Keratinocyte (primary cell): ENCODE data around the gene ABCB9. TPM values are rescaled to one million over a fixed set of nuclear protein-coding genes. Genes with fewer than 3 reads are reported as not detected.

ENCODE experiments used
- DNase-seq: peaks from one replicate; pipeline ENCODE4 v3.0.0-alpha.2; 2011; ENCODE audit warnings: low read depth, missing footprints, low spot score
- FAIRE-seq: peaks from 2 replicates; lab custom pipeline; 2011; peaks lifted over from hg19 to GRCh38; lab: Jason Lieb, UNC
- H2AFZ ChIP-seq: 2 replicates; pipeline ENCODE4 v1.6.0; 2012; ENCODE audit warnings: low read length, control low read depth, inconsistent platforms; ENCODE audit not compliant: control insufficient read depth
- H3K27ac ChIP-seq: 2 replicates; pipeline ENCODE4 v1.5.1; 2011; ENCODE audit warnings: low read length; ENCODE audit not compliant: control insufficient read depth, insufficient read depth
- H3K27me3 ChIP-seq: 3 replicates; pipeline ENCODE4 v1.6.0; 2011; ENCODE audit warnings: low read length; ENCODE audit not compliant: control insufficient read depth, insufficient read depth; ENCODE audit errors: extremely low read depth
- H3K36me3 ChIP-seq, 2 experiments: 2 replicates in 1 of 2; 3 replicates in 1 of 2; pipeline ENCODE4 v1.5.1; 2011; ENCODE audit warnings: low read length in 2 of 2, mild to moderate bottlenecking in 1 of 2; ENCODE audit not compliant: control insufficient read depth in 2 of 2, insufficient read depth in 2 of 2; ENCODE audit errors: extremely low read depth in 1 of 2
- H3K4me1 ChIP-seq: 3 replicates; pipeline ENCODE4 v1.5.1; 2011; ENCODE audit warnings: low read length; ENCODE audit not compliant: control insufficient read depth, insufficient read depth; ENCODE audit errors: extremely low read depth
- H3K4me2 ChIP-seq: 3 replicates; pipeline ENCODE4 v1.6.0; 2011; ENCODE audit warnings: low read depth, low read length; ENCODE audit not compliant: control insufficient read depth, insufficient read depth; ENCODE audit errors: extremely low read depth
- H3K4me3 ChIP-seq, 3 experiments: fragments of 200-600 bp in 1 of 3; sonication (generic) in 1 of 3; 2 replicates in 2 of 3; 3 replicates in 1 of 3; pipeline ENCODE4 v1.5.1; 2011 to 2016; ENCODE audit warnings: low read length in 3 of 3, mild to moderate bottlenecking in 3 of 3, control low read depth in 2 of 3, inconsistent platforms in 1 of 3, low read depth in 1 of 3, mixed read lengths in 1 of 3, mixed run types in 1 of 3, moderate library complexity in 1 of 3; ENCODE audit not compliant: control insufficient read depth in 2 of 3, insufficient read depth in 2 of 3; ENCODE audit errors: extremely low read depth in 1 of 3
- H3K79me2 ChIP-seq: 2 replicates; pipeline ENCODE4 v1.6.0; 2012; ENCODE audit warnings: low read length; ENCODE audit not compliant: control insufficient read depth, insufficient read depth
- H3K9ac ChIP-seq: 3 replicates; pipeline ENCODE4 v1.6.0; 2011; ENCODE audit warnings: low read length; ENCODE audit not compliant: control insufficient read depth, insufficient read depth; ENCODE audit errors: extremely low read depth
- H3K9me1 ChIP-seq: 3 replicates; pipeline ENCODE4 v1.6.0; 2011; ENCODE audit warnings: low read length; ENCODE audit not compliant: control insufficient read depth, insufficient read depth; ENCODE audit errors: extremely low read depth
- H3K9me3 ChIP-seq: 2 replicates; pipeline ENCODE4 v1.5.1; 2012; ENCODE audit warnings: low read depth, low read length; ENCODE audit not compliant: control insufficient read depth
- H4K20me1 ChIP-seq: 3 replicates; pipeline ENCODE4 v1.6.0; 2011; ENCODE audit warnings: low read length; ENCODE audit not compliant: control insufficient read depth, insufficient read depth; ENCODE audit errors: extremely low read depth
- CTCF ChIP-seq, 3 experiments: IDR thresholded peaks in 1 of 3; conservative IDR thresholded peaks in 1 of 3; optimal IDR thresholded peaks in 1 of 3; 2 replicates in 2 of 3; 3 replicates in 1 of 3; pipeline versions ENCODE3 to v1.5.1; 2011; ENCODE audit warnings: low read length in 3 of 3, mild to moderate bottlenecking in 3 of 3, moderate library complexity in 2 of 3, control low read depth in 1 of 3, inconsistent platforms in 1 of 3; ENCODE audit not compliant: insufficient read depth in 2 of 3; ENCODE audit errors: extremely low read depth in 1 of 3
- EZH2 ChIP-seq: IDR thresholded peaks from one replicate; pipeline ENCODE4 v1.6.1; 2012; ENCODE audit warnings: inconsistent platforms, mild to moderate bottlenecking, low read length, moderate library complexity
- dilution Hi-C: fragments of 300-500 bp; cut with MboI; formaldehyde crosslinking; loops from one replicate; pipeline ENCODE4 v1.7.0; 2020; ENCODE audit warnings: low sequenced_read_pairs; ENCODE audit not compliant: extremely low pct_ligation_motif_present
- polyA plus RNA-seq, 5 experiments: library from polyadenylated mRNA; depleted of rRNA in 3 of 5; stranded (reverse) in 3 of 5; stranded (forward) in 1 of 5; unstranded in 1 of 5; fragments of >200 nt; gene quantifications; 1 replicate in 1 of 5; 2 replicates in 3 of 5; 3 replicates in 1 of 5; pipeline versions ENCODE4 v1.2.1 to v1.2.3, GENCODE V29; 2011 to 2012; ENCODE audit warnings: missing spikeins in 2 of 5, low read depth in 1 of 5, low replicate concordance in 1 of 5

ABCB9 gene
- polyA plus RNA-seq, 1 donor (not counting 4 experiments of a cell fraction or from before 2014, with no cell fraction given) = 4.0 TPM

- FAIRE-seq = no peak
- Histone ChIP-seq H3K9me1 (no peaks in the 10 kb centered on the region), H3K4me2 (no peak overlapping the region), H3K4me3 (no peak overlapping the region), H3K27me3 (no peaks in the 10 kb centered on the region), H3K9me3 (no peaks in the 10 kb centered on the region), H3K27ac (no peak overlapping the region), H4K20me1 (no peaks in the 10 kb centered on the region), H2AFZ (no peak overlapping the region), H3K9ac (no peak overlapping the region), H3K4me1 (no peaks in the 10 kb centered on the region), H3K79me2 (no peaks in the 10 kb centered on the region), H3K36me3 (peaks cover 3 to 6% of the 10 kb centered on the region in 2 experiments)
- dilution Hi-C loops = no loop called here
- DNase-seq = no peak
- TF ChIP-seq CTCF (optimal IDR thresholded peaks at IDR 0.05 in 1 of 3, IDR thresholded peaks at IDR 0.05 in 1 of 3, conservative IDR thresholded peaks at IDR 0.05 in 1 of 3; ENCODE audit: extremely low read depth in 1 of 3, insufficient read depth in 2 of 3, low read length in 3 of 3) = no peak
- TF ChIP-seq EZH2 = no peak
Measured at GRCh38 chr12:122990561-122990960, 24.3 kb upstream of the ABCB9 start.

GRCh38 chr12:122989874-122990419 is 23.7 kb upstream of the ABCB9 start:
- peaks cover 3 to 6% of the 10 kb centered on the region in 2 experiments for H3K36me3 ChIP-seq
- H3K79me2 ChIP-seq = no peaks in the 10 kb centered on the region
- no peak for FAIRE-seq
- no peaks in the 10 kb centered on the region for H3K9me3 ChIP-seq
- H3K4me1 ChIP-seq = no peaks in the 10 kb centered on the region
- H2AFZ ChIP-seq = no peak overlapping the region
- H3K27me3 ChIP-seq = no peaks in the 10 kb centered on the region
- H3K4me2 ChIP-seq = no peak overlapping the region
- no peaks in the 10 kb centered on the region for H4K20me1 ChIP-seq
- no peak overlapping the region for H3K4me3 ChIP-seq
- no peaks in the 10 kb centered on the region for H3K9me1 ChIP-seq
- TF ChIP-seq CTCF (optimal IDR thresholded peaks at IDR 0.05 in 1 of 3, IDR thresholded peaks at IDR 0.05 in 1 of 3, conservative IDR thresholded peaks at IDR 0.05 in 1 of 3; ENCODE audit: extremely low read depth in 1 of 3, insufficient read depth in 2 of 3, low read length in 3 of 3) (no peak), EZH2 (no peak)
- no peak overlapping the region for H3K27ac ChIP-seq
- dilution Hi-C loops = no loop called here
- DNase-seq = no peak
- H3K9ac ChIP-seq = no peak overlapping the region
